ENCODE results near the gene FARP1. TPM values are rescaled to one million over a fixed set of nuclear protein-coding genes. Genes with fewer than 3 reads are reported as not detected.

The FARP1 gene
- total and polyA plus RNA-seq, 8 donors: 11.6 to 319 (median 70.3) TPM

DNA sequence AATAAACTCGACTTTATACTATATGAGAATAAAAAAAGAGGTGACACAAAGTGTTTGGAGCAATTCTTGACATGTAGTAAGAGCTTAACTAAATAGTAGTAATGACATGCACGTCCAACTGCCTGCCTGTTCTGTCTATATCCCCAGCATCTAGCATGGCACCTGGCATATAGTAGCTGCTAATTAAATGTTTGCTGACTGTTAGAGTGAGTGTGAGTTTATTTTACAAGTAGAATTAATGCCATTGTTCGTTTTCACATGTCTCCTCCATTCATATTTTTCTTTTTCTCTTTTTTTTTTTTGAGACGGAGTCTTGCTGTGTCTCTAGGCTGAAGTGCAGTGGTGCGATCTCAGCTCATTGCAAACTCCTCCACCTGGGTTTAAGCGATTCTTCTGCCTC is 72.6 kb downstream of the FARP1 start:
- H3K27ac ChIP-seq: peak overlapping the region; percentile 49 to 70 (median 64)
- no peaks in the 10 kb centered on the region for H3K27me3 ChIP-seq
- H3K4me3 ChIP-seq: no peak overlapping the region
- TF ChIP-seq EP300 (IDR thresholded peaks at IDR 0.05): no peak
- TF ChIP-seq POLR2AphosphoS5 (IDR thresholded peaks at IDR 0.05): no peak
- TF ChIP-seq, protein P1, sequence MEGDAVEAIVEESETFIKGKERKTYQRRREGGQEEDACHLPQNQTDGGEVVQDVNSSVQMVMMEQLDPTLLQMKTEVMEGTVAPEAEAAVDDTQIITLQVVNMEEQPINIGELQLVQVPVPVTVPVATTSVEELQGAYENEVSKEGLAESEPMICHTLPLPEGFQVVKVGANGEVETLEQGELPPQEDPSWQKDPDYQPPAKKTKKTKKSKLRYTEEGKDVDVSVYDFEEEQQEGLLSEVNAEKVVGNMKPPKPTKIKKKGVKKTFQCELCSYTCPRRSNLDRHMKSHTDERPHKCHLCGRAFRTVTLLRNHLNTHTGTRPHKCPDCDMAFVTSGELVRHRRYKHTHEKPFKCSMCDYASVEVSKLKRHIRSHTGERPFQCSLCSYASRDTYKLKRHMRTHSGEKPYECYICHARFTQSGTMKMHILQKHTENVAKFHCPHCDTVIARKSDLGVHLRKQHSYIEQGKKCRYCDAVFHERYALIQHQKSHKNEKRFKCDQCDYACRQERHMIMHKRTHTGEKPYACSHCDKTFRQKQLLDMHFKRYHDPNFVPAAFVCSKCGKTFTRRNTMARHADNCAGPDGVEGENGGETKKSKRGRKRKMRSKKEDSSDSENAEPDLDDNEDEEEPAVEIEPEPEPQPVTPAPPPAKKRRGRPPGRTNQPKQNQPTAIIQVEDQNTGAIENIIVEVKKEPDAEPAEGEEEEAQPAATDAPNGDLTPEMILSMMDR (IDR thresholded peaks at IDR 0.05): no peak
- no peak for TF ChIP-seq POLR2A (IDR thresholded peaks at IDR 0.05)
- intact Hi-C loops (cut with DNase I; ENCODE audit: low total_unique reads): no loop called here
- no peak for DNase-seq
- H3K36me3 ChIP-seq: peaks cover 0 to 9% (median 4%) of the 10 kb centered on the region in 4 donors
- H3K9me3 ChIP-seq: no peaks in the 10 kb centered on the region
- H3K4me1 ChIP-seq: peaks cover 43 to 72% (median 52%) of the 10 kb centered on the region in 4 donors
- 72 to 88% (median 81%) methylated on average over 6 of the region's 6 CpGs for WGBS, 5 donors

DNA sequence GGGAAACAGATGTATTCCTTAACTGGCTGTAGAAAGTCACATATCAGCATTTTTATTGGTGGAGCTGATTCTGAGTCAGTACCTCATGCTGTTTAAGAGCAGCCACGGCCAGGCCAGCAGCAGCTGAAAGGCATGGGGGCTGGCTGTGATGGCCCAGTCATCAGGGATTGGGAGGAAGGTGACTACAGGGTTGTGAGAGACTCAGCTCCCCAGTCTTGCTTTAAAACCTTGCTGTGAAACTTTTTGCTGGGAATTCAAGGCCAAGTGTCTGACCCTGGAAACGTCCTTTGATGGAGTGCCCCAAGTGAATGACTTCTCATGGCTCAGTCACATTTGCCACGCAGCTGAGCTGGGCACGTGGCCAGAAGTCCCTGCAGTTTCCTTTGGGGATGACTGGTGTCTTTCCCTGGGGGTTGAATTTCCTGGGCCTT is 73.3 kb downstream of the FARP1 start:
- peaks cover 0 to 9% (median 4%) of the 10 kb centered on the region in 4 donors for H3K36me3 ChIP-seq
- H3K4me1 ChIP-seq: peaks cover 50 to 78% (median 59%) of the 10 kb centered on the region in 4 donors
- H3K27me3 ChIP-seq: no peaks in the 10 kb centered on the region
- no peak overlapping the region for H3K4me3 ChIP-seq
- peak in 2 of 3 donors; percentile 26 to 35 for TF ChIP-seq POLR2AphosphoS5 (IDR thresholded peaks at IDR 0.05)
- no peak for TF ChIP-seq POLR2A (IDR thresholded peaks at IDR 0.05)
- WGBS, 5 donors: 14 to 39% (median 21%) methylated on average over 4 of the region's 4 CpGs
- H3K27ac ChIP-seq: peak overlapping the region; percentile 21 to 70 (median 64)
- peak; percentile 67 to 72 for DNase-seq
- no peaks in the 10 kb centered on the region for H3K9me3 ChIP-seq
- intact Hi-C loops (cut with DNase I; ENCODE audit: low total_unique reads): no loop called here

DNA sequence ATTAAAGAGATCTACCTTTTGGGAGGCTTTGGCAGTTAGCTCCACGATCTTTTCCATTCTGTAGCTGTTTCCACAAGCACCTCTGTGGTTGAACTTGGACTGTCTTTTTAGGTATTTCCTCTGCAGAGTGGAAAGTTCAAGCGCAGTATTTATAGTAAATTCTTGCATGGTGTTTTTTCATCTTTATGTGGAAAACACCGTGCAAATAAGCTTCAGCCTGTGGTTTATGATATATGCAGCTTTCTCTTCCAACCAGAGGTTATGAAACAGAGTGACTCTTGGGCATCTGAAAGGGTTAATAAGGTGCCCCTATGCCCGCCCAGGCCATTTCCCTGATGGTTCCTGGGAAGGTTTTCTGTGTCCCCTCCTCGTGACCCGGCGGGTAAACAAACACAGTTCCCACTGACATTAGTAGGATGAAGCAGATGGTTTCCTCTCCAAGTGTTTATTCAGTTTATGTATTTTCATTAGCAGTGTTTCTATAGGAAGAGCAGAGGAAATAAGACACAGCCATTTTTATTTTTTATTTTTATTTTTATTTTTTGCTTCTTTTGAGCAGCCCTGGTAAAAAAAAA is 73.9 kb downstream of the FARP1 start:
- Histone ChIP-seq H3K4me3 (no peak overlapping the region), H3K4me1 (peaks cover 55 to 85% (median 65%) of the 10 kb centered on the region in 4 donors), H3K27me3 (no peaks in the 10 kb centered on the region), H3K36me3 (peaks cover 0 to 9% (median 4%) of the 10 kb centered on the region in 4 donors), H3K9me3 (no peaks in the 10 kb centered on the region), H3K27ac (peak overlapping the region in 4 of 5 donors; percentile 63 to 70 (median 65))
- intact Hi-C loops (cut with DNase I; ENCODE audit: low total_unique reads): no loop called here
- DNase-seq: no peak
- WGBS, 5 donors: 33 to 55% (median 41%) methylated on average over 7 of the region's 7 CpGs
- TF ChIP-seq, protein P1 (IDR thresholded peaks at IDR 0.05): no peak
- TF ChIP-seq EP300 (IDR thresholded peaks at IDR 0.05) (no peak), POLR2AphosphoS5 (IDR thresholded peaks at IDR 0.05) (no peak), POLR2A (IDR thresholded peaks at IDR 0.05) (no peak)

DNA sequence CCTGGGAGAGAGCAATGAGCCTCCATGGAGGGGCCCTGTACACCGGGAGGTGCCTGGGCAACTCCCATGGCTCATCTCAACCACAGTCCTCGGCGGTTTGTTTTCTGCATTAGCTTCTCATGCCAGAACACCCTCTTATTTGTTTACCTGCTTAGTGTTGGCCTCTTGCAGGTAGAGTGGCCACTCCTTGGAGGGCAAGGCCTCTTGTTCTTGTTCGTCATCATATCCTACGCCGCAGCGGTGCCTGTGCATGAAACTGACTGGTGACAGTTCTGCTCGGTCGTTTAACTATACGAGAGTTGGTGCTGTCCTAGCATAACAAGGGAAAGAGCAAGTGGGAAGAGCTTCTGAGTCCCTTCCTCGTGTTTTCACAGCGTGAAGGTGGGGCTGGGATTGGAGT is 74.7 kb downstream of the FARP1 start:
- TF ChIP-seq POLR2A (IDR thresholded peaks at IDR 0.05) (no peak), EP300 (IDR thresholded peaks at IDR 0.05) (no peak), POLR2AphosphoS5 (IDR thresholded peaks at IDR 0.05) (no peak)
- TF ChIP-seq, protein P1 (IDR thresholded peaks at IDR 0.05): no peak
- peak in 1 of 2 donors; percentile 62 for DNase-seq
- Histone ChIP-seq H3K27me3 (no peaks in the 10 kb centered on the region), H3K27ac (peak overlapping the region; percentile 13 to 64 (median 60)), H3K36me3 (peaks cover 0 to 9% (median 4%) of the 10 kb centered on the region in 4 donors), H3K4me3 (no peak overlapping the region), H3K9me3 (no peaks in the 10 kb centered on the region), H3K4me1 (peaks cover 63 to 88% (median 73%) of the 10 kb centered on the region in 4 donors)
- 38 to 72% (median 49%) methylated on average over 12 of the region's 12 CpGs for WGBS, 5 donors
- intact Hi-C loops (cut with DNase I; ENCODE audit: low total_unique reads): no loop called here

DNA sequence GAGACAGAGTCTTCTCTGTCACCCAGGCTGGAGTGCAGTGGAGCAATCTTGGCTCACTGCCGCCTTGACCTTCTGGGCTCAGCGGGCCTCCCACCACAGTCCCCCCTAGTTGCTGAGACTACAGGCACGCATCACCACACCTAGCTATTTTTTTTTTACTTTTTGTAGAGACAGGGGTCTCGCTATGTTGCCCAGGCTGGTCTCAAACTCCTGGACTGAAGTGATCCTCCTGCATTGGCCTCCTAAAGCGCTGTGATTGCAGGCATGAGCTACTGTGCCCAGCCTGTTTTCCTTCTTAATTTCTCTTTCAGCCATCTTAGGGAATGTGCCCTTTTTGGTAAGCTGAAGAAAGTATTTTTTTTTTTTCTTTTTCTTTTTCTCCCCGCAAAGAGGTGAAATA is 76.8 kb downstream of the FARP1 start:
- 68 to 86% (median 76%) methylated on average over 6 of the region's 6 CpGs for WGBS, 5 donors
- no peak for DNase-seq
- H3K27ac ChIP-seq: peak overlapping the region; percentile 58 to 76 (median 72)
- no peaks in the 10 kb centered on the region for H3K36me3 ChIP-seq
- H3K27me3 ChIP-seq: no peaks in the 10 kb centered on the region
- H3K4me3 ChIP-seq: no peak overlapping the region
- H3K4me1 ChIP-seq: peaks cover 63 to 89% (median 79%) of the 10 kb centered on the region in 4 donors
- no peaks in the 10 kb centered on the region for H3K9me3 ChIP-seq
- intact Hi-C loops (cut with DNase I; ENCODE audit: low total_unique reads): no loop called here
- TF ChIP-seq POLR2AphosphoS5 (IDR thresholded peaks at IDR 0.05) (no peak), POLR2A (IDR thresholded peaks at IDR 0.05) (no peak), EP300 (IDR thresholded peaks at IDR 0.05) (no peak)
- TF ChIP-seq, protein P1 (IDR thresholded peaks at IDR 0.05): no peak
